NK-92 treated with Interleukin-12 subunit alpha and Interleukin-12 subunit beta, amount 100 ng/mL, for 24 hours (cell line): ENCODE measurements around the gene CXADR.

Experiments
- DNase-seq: peaks from one replicate; lab custom pipeline; 2025; lab: John Stamatoyannopoulos, UW

Gene CXADR

GRCh38 chr21:17607684-17608083 lies 94.8 kb downstream of the CXADR start:
- no peak for DNase-seq

DNA sequence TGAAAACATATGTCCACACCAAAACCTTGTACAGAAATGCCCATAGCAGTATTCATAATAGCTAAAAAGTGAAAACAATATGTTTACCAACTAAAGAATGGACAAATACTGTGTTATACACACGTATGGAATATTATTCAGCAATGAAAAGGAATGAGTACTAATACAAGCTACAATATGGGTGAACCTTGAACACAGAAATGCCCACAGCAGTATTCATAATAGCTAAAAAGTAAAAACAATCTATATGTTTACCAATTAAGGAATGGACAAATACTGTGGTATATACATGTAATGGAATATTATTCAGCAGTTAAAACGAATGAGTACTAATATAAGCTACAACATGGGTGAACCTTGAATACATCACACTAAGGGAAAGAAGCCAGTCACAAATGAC lies 96.8 kb downstream of the CXADR start:
- DNase-seq, result no peak

DNA sequence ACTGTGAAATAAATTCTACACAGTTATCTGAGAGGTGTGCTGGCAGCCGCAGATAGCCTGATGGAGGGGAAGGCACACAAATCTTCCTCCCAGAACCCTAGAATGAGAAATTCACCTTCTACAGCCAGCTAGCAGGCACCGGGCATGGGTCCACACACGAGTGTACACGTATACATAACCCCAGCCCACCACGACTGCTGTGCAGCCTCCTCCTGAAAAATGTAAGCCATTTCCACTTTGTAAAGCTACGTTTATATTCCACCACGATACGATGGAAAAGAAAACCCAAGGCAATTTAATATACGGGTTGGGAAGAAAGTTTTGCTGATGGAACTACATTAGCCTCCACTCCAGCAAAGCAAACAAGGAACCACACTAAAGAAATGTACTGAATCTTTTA lies 98.1 kb downstream of the CXADR start:
- DNase-seq, result no peak

DNA sequence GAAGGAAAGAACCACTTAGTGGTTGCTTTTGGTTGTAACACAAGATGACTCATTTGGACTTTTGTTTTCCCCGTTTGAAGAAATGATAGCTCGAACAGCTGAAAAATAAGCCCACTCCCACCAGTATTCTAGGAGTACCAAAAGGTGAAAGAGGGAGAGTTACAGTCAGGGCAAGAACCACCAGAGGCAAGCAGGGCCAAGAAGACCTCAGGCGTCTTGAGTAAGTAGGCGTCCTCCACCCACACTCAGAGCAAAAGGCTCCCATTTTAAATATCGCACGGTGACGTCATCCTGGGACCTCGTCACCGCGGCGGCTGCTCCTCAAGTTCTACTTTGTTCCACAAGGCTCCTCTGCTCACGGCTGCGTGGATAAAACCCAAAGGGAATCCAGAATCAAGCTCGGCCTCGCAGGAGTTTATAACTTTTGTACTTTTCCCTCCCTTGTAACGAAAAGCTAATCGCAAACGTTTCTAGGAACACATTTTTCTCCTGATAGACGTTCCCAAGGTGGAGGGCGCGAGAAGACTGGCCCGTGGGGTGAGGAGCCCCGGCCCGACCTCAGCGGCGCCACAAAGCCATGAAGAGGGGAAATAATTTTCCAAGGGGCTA lies 98.7 kb downstream of the CXADR start:
- DNase-seq, result peak; percentile 63

DNA sequence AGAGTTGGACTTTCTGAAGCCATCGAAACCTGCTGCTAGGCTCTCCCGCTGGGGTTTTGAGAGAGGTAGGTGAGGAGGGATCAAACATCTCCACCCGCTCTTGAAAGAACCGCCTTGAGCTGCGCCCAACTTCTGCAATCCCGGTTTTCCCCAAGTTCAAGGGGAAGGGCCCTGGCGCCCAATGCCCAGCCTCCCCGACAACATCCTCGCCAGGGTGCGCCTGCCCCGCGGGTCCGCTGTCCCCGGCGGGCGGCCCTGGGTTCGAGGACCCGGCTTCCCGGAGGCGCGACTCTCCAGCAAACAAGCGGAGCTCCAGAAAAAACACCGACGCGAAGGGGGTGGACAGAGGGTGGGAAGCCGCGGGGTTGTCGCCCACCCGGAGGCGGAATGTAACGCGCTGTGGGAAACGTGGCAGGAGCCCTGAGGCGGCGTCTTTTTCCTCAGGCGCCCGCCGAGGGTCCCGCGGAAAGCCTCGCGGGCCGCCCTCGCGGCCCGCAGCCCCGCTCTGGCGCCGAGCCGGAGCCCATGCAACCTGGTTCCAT lies 99.3 kb downstream of the CXADR start:
- peak; percentile 18 for DNase-seq

GRCh38 chr21:17612565-17613241 lies 99.9 kb downstream of the CXADR start, which contains the start of gene BTG3:
Gene BTG3, minus strand, starts transcription at chr21:17612901. Its CDS starts 3,757 bp downstream, at chr21:17609144.
- DNase-seq, result peak; percentile 61

GRCh38 chr21:17613242-17613676 lies 100.4 kb downstream of the CXADR start:
- DNase-seq, result no peak

- no peak for DNase-seq
Observed at GRCh38 chr21:17616831-17617230, 104.0 kb downstream of the CXADR start.

- DNase-seq, result no peak
Observed at GRCh38 chr21:17622018-17622417, 109.2 kb downstream of the CXADR start.

DNA sequence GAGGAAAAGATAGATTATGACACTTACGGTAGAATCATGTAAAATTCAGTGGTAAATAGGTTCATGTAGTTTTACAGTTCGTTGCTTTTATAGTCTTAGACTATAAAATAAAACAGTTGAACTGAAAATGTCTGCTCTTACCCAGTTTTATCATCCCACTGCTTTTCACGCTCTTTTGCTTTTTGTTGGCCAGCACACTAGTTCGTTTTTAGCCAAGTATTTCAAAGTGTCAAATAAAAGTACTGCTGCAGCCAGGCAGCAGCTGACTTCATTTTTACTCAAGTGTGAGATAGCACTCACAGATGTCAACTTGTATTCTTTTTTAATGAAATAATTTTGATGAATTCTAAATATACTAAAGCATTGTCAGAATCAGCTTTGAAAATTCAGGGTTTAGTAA lies 118.4 kb downstream of the CXADR start:
- no peak for DNase-seq

DNA sequence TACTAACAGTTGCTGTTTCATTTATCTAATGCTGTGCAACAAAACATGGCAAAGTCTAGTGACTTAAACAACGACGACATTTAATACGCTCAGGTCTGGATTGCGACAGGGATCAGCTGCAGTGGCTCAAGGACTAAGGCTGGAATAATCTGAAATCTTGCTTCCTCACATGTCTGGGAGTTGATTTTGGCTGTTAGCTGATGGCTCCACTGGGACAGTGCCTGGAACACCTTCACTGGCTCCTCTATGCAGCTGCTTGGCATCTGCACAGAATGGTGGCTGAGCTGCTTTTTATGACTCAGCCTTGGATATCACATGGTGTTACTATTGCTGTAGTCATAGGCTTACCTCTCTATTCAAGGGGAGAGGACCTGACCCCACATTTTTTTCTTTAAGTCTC lies 123.9 kb downstream of the CXADR start:
- no peak for DNase-seq

GRCh38 chr21:17640821-17641220 lies 128.0 kb downstream of the CXADR start:
- no peak for DNase-seq
